Spleen (tissue), 11 donors: ENCODE data around the gene ANGPTL2. TPM values are rescaled to one million over a fixed set of nuclear protein-coding genes. Genes with fewer than 3 reads are reported as not detected.
A peak's percentile ranks its signal among the peaks of the same experiment; 100 is the strongest.

ENCODE experiments used
- DNase-seq: peaks from one replicate; pipeline ENCODE4 v3.0.0-alpha.2; 2020
- H3K27ac ChIP-seq, 8 donors: fragments of 200-600 bp; sonication (generic) in 7 of 8; 1 replicate in 4 of 8; 2 replicates in 4 of 8; pipeline versions ENCODE4 v1.5.0 to v1.8.0; 2016 to 2021; ENCODE audit warnings: inconsistent platforms in 4 of 8, mild to moderate bottlenecking in 4 of 8, moderate library complexity in 1 of 8
- H3K27me3 ChIP-seq, 7 donors: fragments of 200-600 bp; sonication (generic) in 6 of 7; replicated peaks in 1 of 7; 1 replicate in 4 of 7; 2 replicates in 3 of 7; pipeline versions ENCODE4 v1.5.0 to v1.8.0; 2016 to 2021; ENCODE audit warnings: inconsistent platforms in 3 of 7, mild to moderate bottlenecking in 1 of 7
- H3K36me3 ChIP-seq, 6 donors: fragments of 200-600 bp; sonication (generic) in 5 of 6; 1 replicate in 4 of 6; 2 replicates in 2 of 6; pipeline versions ENCODE4 v1.5.0 to v1.8.0; 2016 to 2021; ENCODE audit warnings: inconsistent platforms in 2 of 6
- H3K4me1 ChIP-seq, 6 donors: fragments of 200-600 bp; sonication (generic) in 5 of 6; 1 replicate in 3 of 6; 2 replicates in 3 of 6; pipeline versions ENCODE4 v1.5.0 to v1.8.0; 2016 to 2021; ENCODE audit warnings: inconsistent platforms in 3 of 6
- H3K4me3 ChIP-seq, 8 donors: fragments of 200-600 bp; sonication (generic) in 7 of 8; 1 replicate in 4 of 8; 2 replicates in 4 of 8; pipeline versions ENCODE4 v1.5.0 to v1.8.0; 2016 to 2021; ENCODE audit warnings: inconsistent platforms in 4 of 8, mild to moderate bottlenecking in 4 of 8, moderate library complexity in 2 of 8
- H3K9me3 ChIP-seq, 8 donors: fragments of 200-600 bp; sonication (generic) in 7 of 8; 1 replicate in 4 of 8; 2 replicates in 4 of 8; pipeline versions ENCODE4 v1.5.0 to v1.8.0; 2016 to 2021; ENCODE audit warnings: inconsistent platforms in 4 of 8
- CTCF ChIP-seq, 11 experiments: fragments of 200-600 bp in 7 of 11; fragments of 450-650 bp in 4 of 11; sonication (generic) in 4 of 11; IDR thresholded peaks in 8 of 11; conservative IDR thresholded peaks in 3 of 11; 1 replicate in 7 of 11; 2 replicates in 4 of 11; pipeline versions ENCODE4 v1.4.0 to v1.8.0; 2016 to 2021; ENCODE audit warnings: antibody characterized with exemption in 11 of 11, inconsistent platforms in 4 of 11, mild to moderate bottlenecking in 1 of 11
- POLR2A ChIP-seq, 3 donors: fragments of 450-650 bp; IDR thresholded peaks; one replicate each; pipeline ENCODE4 v1.5.1; 2017; ENCODE audit warnings: antibody characterized with exemption in 3 of 3, mild to moderate bottlenecking in 1 of 3
- POLR2AphosphoS5 ChIP-seq, 3 donors: sonication (generic); formaldehyde crosslinking; IDR thresholded peaks; one replicate each; pipeline ENCODE4 v1.5.1; 2017; ENCODE audit warnings: antibody characterized with exemption in 3 of 3
- WGBS, 5 donors: extraction: QIAGEN DNeasy Blood & Tissue Kit in 3 of 5; methylation state at CpG; one replicate each; pipeline versions ENCODE4 v1.1.5 to v1.1.7; 2013 to 2018; 5-methylcytosine and 5-hydroxymethylcytosine counted together
- intact Hi-C: fragments of 100-400 bp; cut with DNase I; formaldehyde crosslinking; loops from one replicate; pipeline ENCODE4 v1.15.0; 2023; ENCODE audit warnings: low total_unique reads
- polyA plus RNA-seq, 3 donors: library from polyadenylated mRNA; stranded (reverse); fragments of 200-250 nt; gene quantifications; one replicate each; pipeline ENCODE4 v1.2.1, GENCODE V29; 2013
- total RNA-seq, 7 donors: library from RNA; depleted of rRNA in 3 of 7; stranded (reverse); fragments of >200 nt in 3 of 7; fragmentation: NEBNext Ultra II Directional in 4 of 7; extraction: Animal tissue kit (Norgen Biotek cat#: 25700) in 4 of 7; gene quantifications; one replicate each; pipeline versions ENCODE4 v1.1.0 to v1.2.1, GENCODE V29; 2016 to 2021
- donor health status: healthy with polysubstance abuse.
- donor health status: DM: no; HTN: no; CAD: no; lungs with moderate emphysema.
- donor health status: DM: no; HTN: no; CAD: no.
- donor health status: Bipolar disorder and iron deficiency.
- donor health status: healthy.
- donor health status: DM: no; HTN: no; CAD: no.
- donor health status: DM: yes; HTN: yes; CAD: no.

Gene ANGPTL2
- total and polyA plus RNA-seq, 10 donors: 6.6 to 103 (median 48.1) TPM

- 79 to 91% (median 88%) methylated on average over 5 of the region's 5 CpGs for WGBS, 5 donors
- intact Hi-C loops: no loop called here
- no peak overlapping the region for H3K4me3 ChIP-seq
- no peaks in the 10 kb centered on the region for H3K9me3 ChIP-seq
- no peak for TF ChIP-seq CTCF (IDR thresholded peaks at IDR 0.05 in 8 of 11, conservative IDR thresholded peaks at IDR 0.05 in 3 of 11)
- no peak for TF ChIP-seq POLR2AphosphoS5 (IDR thresholded peaks at IDR 0.05)
- H3K27ac ChIP-seq: peak overlapping the region in 4 of 8 donors; percentile 23 to 43 (median 32)
- H3K27me3 ChIP-seq: no peaks in the 10 kb centered on the region
- no peaks in the 10 kb centered on the region for H3K36me3 ChIP-seq
- H3K4me1 ChIP-seq: peaks cover 0 to 31% (median 15%) of the 10 kb centered on the region in 6 donors
- DNase-seq: no peak
These were observed 6.8 kb upstream of the ANGPTL2 start for GRCh38 chr9:127129073-127129717.

- WGBS, 5 donors: 74 to 84% (median 78%) methylated on average over 9 of the region's 9 CpGs
- no peak for TF ChIP-seq POLR2A (IDR thresholded peaks at IDR 0.05)
- peak in 2 of 3 donors; percentile 33 to 62 for TF ChIP-seq POLR2AphosphoS5 (IDR thresholded peaks at IDR 0.05)
- intact Hi-C loops: no loop called here
- Histone ChIP-seq H3K27me3 (no peaks in the 10 kb centered on the region), H3K36me3 (no peaks in the 10 kb centered on the region), H3K9me3 (no peaks in the 10 kb centered on the region), H3K4me1 (peaks cover under 1 to 38% (median 21%) of the 10 kb centered on the region in 6 donors), H3K27ac (peak overlapping the region in 5 of 8 donors; percentile 23 to 43 (median 31)), H3K4me3 (no peak overlapping the region)
- no peak for DNase-seq
These were observed 6.1 kb upstream of the ANGPTL2 start for GRCh38 chr9:127128341-127129072.

- no peak for TF ChIP-seq CTCF (IDR thresholded peaks at IDR 0.05 in 8 of 11, conservative IDR thresholded peaks at IDR 0.05 in 3 of 11)
- TF ChIP-seq POLR2AphosphoS5 (IDR thresholded peaks at IDR 0.05): no peak
- TF ChIP-seq POLR2A (IDR thresholded peaks at IDR 0.05): no peak
- H3K27ac ChIP-seq: peak overlapping the region in 1 of 8 donors; percentile 5
- H3K4me3 ChIP-seq: no peak overlapping the region
- no peak for DNase-seq
- intact Hi-C loops: no loop called here
- H3K27me3 ChIP-seq: peaks cover 0 to 14% (median 10%) of the 10 kb centered on the region in 7 donors
- H3K4me1 ChIP-seq: peaks cover 11 to 48% (median 26%) of the 10 kb centered on the region in 6 donors
- H3K36me3 ChIP-seq: no peaks in the 10 kb centered on the region
- 56 to 83% (median 72%) methylated on average over 1 of the region's 1 CpG for WGBS, 5 donors
- H3K9me3 ChIP-seq: no peaks in the 10 kb centered on the region
These were observed 4.5 kb upstream of the ANGPTL2 start for GRCh38 chr9:127126971-127127370.

GRCh38 chr9:127124792-127125191 is 2.4 kb upstream of the ANGPTL2 start:
- intact Hi-C loops: no loop called here
- WGBS, 5 donors: 93 to 100% (median 98%) methylated on average over 2 of the region's 2 CpGs

More at GRCh38 chr9:127124792-127125191, 2.4 kb upstream of the ANGPTL2 start:
- no peak for DNase-seq
- Histone ChIP-seq H3K9me3 (no peaks in the 10 kb centered on the region), H3K36me3 (peaks cover 0 to 2% (median 0%) of the 10 kb centered on the region in 6 donors), H3K4me3 (no peak overlapping the region), H3K27ac (no peak overlapping the region), H3K27me3 (peaks cover 0 to 27% (median 10%) of the 10 kb centered on the region in 7 donors), H3K4me1 (peaks cover 11 to 50% (median 28%) of the 10 kb centered on the region in 6 donors)
- TF ChIP-seq CTCF (IDR thresholded peaks at IDR 0.05 in 8 of 11, conservative IDR thresholded peaks at IDR 0.05 in 3 of 11) (no peak), POLR2AphosphoS5 (IDR thresholded peaks at IDR 0.05) (no peak), POLR2A (IDR thresholded peaks at IDR 0.05) (no peak)
